ENCODE data around the gene COL19A1.
"Not testable (repeated sequence)": the region's sequence is repeated elsewhere in the genome, so short reads cannot be mapped to it uniquely, and the experiment has no call there.

COL19A1 gene

GRCh38 chr6:69820438-69820837 is 45.9 kb upstream of the COL19A1 start:
- H3K9me2 ChIP-seq (replicated peaks; ENCODE audit: low read depth, low read length) = no peaks in the 10 kb centered on the region
- no peaks in the 10 kb centered on the region for H4K20me1 ChIP-seq (ENCODE audit: insufficient read depth, low read length, poor library complexity, severe bottlenecking)
- H3K4me3 ChIP-seq (ENCODE audit: low read length, poor library complexity, severe bottlenecking) = no peak overlapping the region
- H3K4me1 ChIP-seq (ENCODE audit: insufficient read depth, low read length, poor library complexity, severe bottlenecking) = peaks cover 6% of the 10 kb centered on the region
- H3K9ac ChIP-seq (ENCODE audit: low read depth, low read length, poor library complexity, severe bottlenecking) = no peak overlapping the region
- H3K9me3 ChIP-seq (ENCODE audit: insufficient read depth, low read depth, low read length) = no peaks in the 10 kb centered on the region
- no peaks in the 10 kb centered on the region for H3K36me3 ChIP-seq (ENCODE audit: insufficient read depth, low read length)
- H2AFZ ChIP-seq (ENCODE audit: low read length) = no peak overlapping the region
- H3K79me2 ChIP-seq (ENCODE audit: insufficient read depth, low read length) = no peaks in the 10 kb centered on the region
- H3K27me3 ChIP-seq (ENCODE audit: insufficient read depth, low read length, poor library complexity, severe bottlenecking) = no peaks in the 10 kb centered on the region
- no peak for TF ChIP-seq CTCF (conservative IDR thresholded peaks at IDR 0.05; ENCODE audit: low read length)
- TF ChIP-seq EZH2phosphoT487 (IDR thresholded peaks at IDR 0.05; ENCODE audit: borderline replicate concordance) = no peak
- no peak overlapping the region for H3K4me2 ChIP-seq (ENCODE audit: low read depth, low read length, poor library complexity, severe bottlenecking)
- H3F3A ChIP-seq (ENCODE audit: low read depth) = no peaks in the 10 kb centered on the region

GRCh38 chr6:69824355-69824754 is 42.0 kb upstream of the COL19A1 start:
- not testable (repeated sequence) for H3K9me3 ChIP-seq (ENCODE audit: insufficient read depth, low read depth, low read length); H3K4me1 ChIP-seq (ENCODE audit: insufficient read depth, low read length, poor library complexity, severe bottlenecking)

GRCh38 chr6:69825904-69826303 is 40.5 kb upstream of the COL19A1 start:
- Histone ChIP-seq H3K9ac (ENCODE audit: low read depth, low read length, poor library complexity, severe bottlenecking) (no peak overlapping the region), H3K36me3 (ENCODE audit: insufficient read depth, low read length) (no peaks in the 10 kb centered on the region), H3K79me2 (ENCODE audit: insufficient read depth, low read length) (no peaks in the 10 kb centered on the region), H3K9me3 (ENCODE audit: insufficient read depth, low read depth, low read length) (no peaks in the 10 kb centered on the region), H3K4me3 (ENCODE audit: low read length, poor library complexity, severe bottlenecking) (no peak overlapping the region), H3F3A (ENCODE audit: low read depth) (no peaks in the 10 kb centered on the region), H3K27me3 (ENCODE audit: insufficient read depth, low read length, poor library complexity, severe bottlenecking) (no peaks in the 10 kb centered on the region), H3K4me2 (ENCODE audit: low read depth, low read length, poor library complexity, severe bottlenecking) (no peak overlapping the region), H4K20me1 (ENCODE audit: insufficient read depth, low read length, poor library complexity, severe bottlenecking) (no peaks in the 10 kb centered on the region), H3K4me1 (ENCODE audit: insufficient read depth, low read length, poor library complexity, severe bottlenecking) (no peaks in the 10 kb centered on the region), H2AFZ (ENCODE audit: low read length) (no peak overlapping the region), H3K9me2 (replicated peaks; ENCODE audit: low read depth, low read length) (no peaks in the 10 kb centered on the region)
- TF ChIP-seq CTCF (conservative IDR thresholded peaks at IDR 0.05; ENCODE audit: low read length) (no peak), EZH2phosphoT487 (IDR thresholded peaks at IDR 0.05; ENCODE audit: borderline replicate concordance) (no peak)

More at GRCh38 chr6:69824355-69824754, 42.0 kb upstream of the COL19A1 start:
- not testable (repeated sequence) for H3K27me3 ChIP-seq (ENCODE audit: insufficient read depth, low read length, poor library complexity, severe bottlenecking); H4K20me1 ChIP-seq (ENCODE audit: insufficient read depth, low read length, poor library complexity, severe bottlenecking); H3K9me2 ChIP-seq (replicated peaks; ENCODE audit: low read depth, low read length); H3K9ac ChIP-seq (ENCODE audit: low read depth, low read length, poor library complexity, severe bottlenecking); H3K79me2 ChIP-seq (ENCODE audit: insufficient read depth, low read length); H3K4me3 ChIP-seq (ENCODE audit: low read length, poor library complexity, severe bottlenecking); H3K36me3 ChIP-seq (ENCODE audit: insufficient read depth, low read length); H3F3A ChIP-seq (ENCODE audit: low read depth); H3K4me2 ChIP-seq (ENCODE audit: low read depth, low read length, poor library complexity, severe bottlenecking); H2AFZ ChIP-seq (ENCODE audit: low read length)

GRCh38 chr6:69827276-69827893 is 39.0 kb upstream of the COL19A1 start:
- TF ChIP-seq EZH2phosphoT487 (IDR thresholded peaks at IDR 0.05; ENCODE audit: borderline replicate concordance) = no peak
- TF ChIP-seq CTCF (conservative IDR thresholded peaks at IDR 0.05; ENCODE audit: low read length) = no peak
- H2AFZ ChIP-seq (ENCODE audit: low read length) = 0 out of 2 replicates have a peak overlapping the region, but pooled peaks have one; percentile 23
- no peaks in the 10 kb centered on the region for H3K9me2 ChIP-seq (replicated peaks; ENCODE audit: low read depth, low read length)
- H3K9ac ChIP-seq (ENCODE audit: low read depth, low read length, poor library complexity, severe bottlenecking) = no peak overlapping the region
- no peaks in the 10 kb centered on the region for H3K4me1 ChIP-seq (ENCODE audit: insufficient read depth, low read length, poor library complexity, severe bottlenecking)
- no peaks in the 10 kb centered on the region for H3F3A ChIP-seq (ENCODE audit: low read depth)
- no peaks in the 10 kb centered on the region for H3K9me3 ChIP-seq (ENCODE audit: insufficient read depth, low read depth, low read length)
- H3K36me3 ChIP-seq (ENCODE audit: insufficient read depth, low read length) = no peaks in the 10 kb centered on the region
- no peaks in the 10 kb centered on the region for H3K79me2 ChIP-seq (ENCODE audit: insufficient read depth, low read length)
- H4K20me1 ChIP-seq (ENCODE audit: insufficient read depth, low read length, poor library complexity, severe bottlenecking) = no peaks in the 10 kb centered on the region
- no peaks in the 10 kb centered on the region for H3K27me3 ChIP-seq (ENCODE audit: insufficient read depth, low read length, poor library complexity, severe bottlenecking)
- no peak overlapping the region for H3K4me3 ChIP-seq (ENCODE audit: low read length, poor library complexity, severe bottlenecking)
- no peak overlapping the region for H3K4me2 ChIP-seq (ENCODE audit: low read depth, low read length, poor library complexity, severe bottlenecking)

Measured in Loucy (cell line).